Measurements from ENCODE around the gene NSG1.

DNA sequence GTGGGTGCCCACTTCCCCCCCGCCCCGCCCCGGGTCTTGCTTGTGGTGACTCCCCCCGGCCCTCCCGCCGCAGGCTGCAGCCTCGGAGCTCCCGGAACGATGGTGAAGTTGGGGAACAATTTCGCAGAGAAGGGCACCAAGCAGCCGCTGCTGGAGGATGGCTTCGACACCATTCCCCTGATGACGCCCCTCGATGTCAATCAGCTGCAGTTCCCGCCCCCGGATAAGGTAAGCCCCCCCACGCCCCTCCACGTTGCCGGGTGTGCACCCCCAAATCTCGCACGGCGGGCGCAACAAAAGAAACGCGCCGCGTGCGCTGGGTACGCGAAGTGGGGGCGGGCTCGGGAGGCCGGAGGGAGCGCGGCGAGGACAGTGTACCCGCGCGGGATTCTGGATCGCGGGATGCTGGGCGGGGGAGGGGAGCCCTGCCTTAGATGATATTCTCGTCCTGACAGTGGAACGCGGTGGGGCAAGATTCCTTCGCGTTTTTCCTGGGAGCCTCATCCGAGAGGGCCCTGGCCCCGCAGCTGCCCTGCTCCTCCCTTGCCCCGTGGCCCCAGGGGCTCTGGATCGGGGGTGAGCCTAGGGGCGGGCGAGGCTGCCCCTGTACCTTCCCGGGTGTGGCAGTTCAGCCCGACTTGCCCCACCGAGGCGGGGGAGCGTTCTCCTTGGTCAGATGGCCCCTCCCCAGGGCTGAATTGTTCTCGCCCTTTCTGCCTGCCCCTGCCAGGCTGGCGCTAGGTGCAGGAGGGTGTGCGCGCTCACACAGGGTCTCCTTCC lies 819 bp downstream of the NSG1 start:
- no peak for TF ChIP-seq JUNB (IDR thresholded peaks at IDR 0.05)
- TF ChIP-seq, protein P1, sequence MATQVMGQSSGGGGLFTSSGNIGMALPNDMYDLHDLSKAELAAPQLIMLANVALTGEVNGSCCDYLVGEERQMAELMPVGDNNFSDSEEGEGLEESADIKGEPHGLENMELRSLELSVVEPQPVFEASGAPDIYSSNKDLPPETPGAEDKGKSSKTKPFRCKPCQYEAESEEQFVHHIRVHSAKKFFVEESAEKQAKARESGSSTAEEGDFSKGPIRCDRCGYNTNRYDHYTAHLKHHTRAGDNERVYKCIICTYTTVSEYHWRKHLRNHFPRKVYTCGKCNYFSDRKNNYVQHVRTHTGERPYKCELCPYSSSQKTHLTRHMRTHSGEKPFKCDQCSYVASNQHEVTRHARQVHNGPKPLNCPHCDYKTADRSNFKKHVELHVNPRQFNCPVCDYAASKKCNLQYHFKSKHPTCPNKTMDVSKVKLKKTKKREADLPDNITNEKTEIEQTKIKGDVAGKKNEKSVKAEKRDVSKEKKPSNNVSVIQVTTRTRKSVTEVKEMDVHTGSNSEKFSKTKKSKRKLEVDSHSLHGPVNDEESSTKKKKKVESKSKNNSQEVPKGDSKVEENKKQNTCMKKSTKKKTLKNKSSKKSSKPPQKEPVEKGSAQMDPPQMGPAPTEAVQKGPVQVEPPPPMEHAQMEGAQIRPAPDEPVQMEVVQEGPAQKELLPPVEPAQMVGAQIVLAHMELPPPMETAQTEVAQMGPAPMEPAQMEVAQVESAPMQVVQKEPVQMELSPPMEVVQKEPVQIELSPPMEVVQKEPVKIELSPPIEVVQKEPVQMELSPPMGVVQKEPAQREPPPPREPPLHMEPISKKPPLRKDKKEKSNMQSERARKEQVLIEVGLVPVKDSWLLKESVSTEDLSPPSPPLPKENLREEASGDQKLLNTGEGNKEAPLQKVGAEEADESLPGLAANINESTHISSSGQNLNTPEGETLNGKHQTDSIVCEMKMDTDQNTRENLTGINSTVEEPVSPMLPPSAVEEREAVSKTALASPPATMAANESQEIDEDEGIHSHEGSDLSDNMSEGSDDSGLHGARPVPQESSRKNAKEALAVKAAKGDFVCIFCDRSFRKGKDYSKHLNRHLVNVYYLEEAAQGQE (IDR thresholded peaks at IDR 0.05) = no peak
- TF ChIP-seq, protein P2, sequence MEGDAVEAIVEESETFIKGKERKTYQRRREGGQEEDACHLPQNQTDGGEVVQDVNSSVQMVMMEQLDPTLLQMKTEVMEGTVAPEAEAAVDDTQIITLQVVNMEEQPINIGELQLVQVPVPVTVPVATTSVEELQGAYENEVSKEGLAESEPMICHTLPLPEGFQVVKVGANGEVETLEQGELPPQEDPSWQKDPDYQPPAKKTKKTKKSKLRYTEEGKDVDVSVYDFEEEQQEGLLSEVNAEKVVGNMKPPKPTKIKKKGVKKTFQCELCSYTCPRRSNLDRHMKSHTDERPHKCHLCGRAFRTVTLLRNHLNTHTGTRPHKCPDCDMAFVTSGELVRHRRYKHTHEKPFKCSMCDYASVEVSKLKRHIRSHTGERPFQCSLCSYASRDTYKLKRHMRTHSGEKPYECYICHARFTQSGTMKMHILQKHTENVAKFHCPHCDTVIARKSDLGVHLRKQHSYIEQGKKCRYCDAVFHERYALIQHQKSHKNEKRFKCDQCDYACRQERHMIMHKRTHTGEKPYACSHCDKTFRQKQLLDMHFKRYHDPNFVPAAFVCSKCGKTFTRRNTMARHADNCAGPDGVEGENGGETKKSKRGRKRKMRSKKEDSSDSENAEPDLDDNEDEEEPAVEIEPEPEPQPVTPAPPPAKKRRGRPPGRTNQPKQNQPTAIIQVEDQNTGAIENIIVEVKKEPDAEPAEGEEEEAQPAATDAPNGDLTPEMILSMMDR (IDR thresholded peaks at IDR 0.05) = no peak
- TF ChIP-seq CHD2 (IDR thresholded peaks at IDR 0.05; ENCODE audit: low read length, partially characterized antibody) = no peak
- TF ChIP-seq FOSL2 (IDR thresholded peaks at IDR 0.05) = no peak
- TF ChIP-seq FOSL2 (CRISPR knock-in tag; IDR thresholded peaks at IDR 0.05) = no peak
- no peak for TF ChIP-seq POLR2A (IDR thresholded peaks at IDR 0.05; ENCODE audit: low read length)
- no peak for TF ChIP-seq EP300 (IDR thresholded peaks at IDR 0.05)
- no peak for TF ChIP-seq KDM1A (IDR thresholded peaks at IDR 0.05; ENCODE audit: low read depth)
- TF ChIP-seq HDAC2 (IDR thresholded peaks at IDR 0.05) = no peak
- TF ChIP-seq ESRRA (IDR thresholded peaks at IDR 0.05; ENCODE audit: borderline replicate concordance, low read length) = no peak
- TF ChIP-seq, protein P3, sequence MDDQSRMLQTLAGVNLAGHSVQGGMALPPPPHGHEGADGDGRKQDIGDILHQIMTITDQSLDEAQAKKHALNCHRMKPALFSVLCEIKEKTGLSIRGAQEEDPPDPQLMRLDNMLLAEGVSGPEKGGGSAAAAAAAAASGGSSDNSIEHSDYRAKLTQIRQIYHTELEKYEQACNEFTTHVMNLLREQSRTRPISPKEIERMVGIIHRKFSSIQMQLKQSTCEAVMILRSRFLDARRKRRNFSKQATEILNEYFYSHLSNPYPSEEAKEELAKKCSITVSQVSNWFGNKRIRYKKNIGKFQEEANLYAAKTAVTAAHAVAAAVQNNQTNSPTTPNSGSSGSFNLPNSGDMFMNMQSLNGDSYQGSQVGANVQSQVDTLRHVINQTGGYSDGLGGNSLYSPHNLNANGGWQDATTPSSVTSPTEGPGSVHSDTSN (IDR thresholded peaks at IDR 0.05) = no peak
